ENCODE data around the gene SPECC1. TPM values are rescaled to one million over a fixed set of nuclear protein-coding genes. Genes with fewer than 3 reads are reported as not detected.

SPECC1 gene
- total and polyA plus RNA-seq, 9 of the 15 experiments (the other 6 are each of a cell fraction or from before 2014, with no cell fraction given), result 2.4 to 19.6 (median 14.7) TPM

DNA sequence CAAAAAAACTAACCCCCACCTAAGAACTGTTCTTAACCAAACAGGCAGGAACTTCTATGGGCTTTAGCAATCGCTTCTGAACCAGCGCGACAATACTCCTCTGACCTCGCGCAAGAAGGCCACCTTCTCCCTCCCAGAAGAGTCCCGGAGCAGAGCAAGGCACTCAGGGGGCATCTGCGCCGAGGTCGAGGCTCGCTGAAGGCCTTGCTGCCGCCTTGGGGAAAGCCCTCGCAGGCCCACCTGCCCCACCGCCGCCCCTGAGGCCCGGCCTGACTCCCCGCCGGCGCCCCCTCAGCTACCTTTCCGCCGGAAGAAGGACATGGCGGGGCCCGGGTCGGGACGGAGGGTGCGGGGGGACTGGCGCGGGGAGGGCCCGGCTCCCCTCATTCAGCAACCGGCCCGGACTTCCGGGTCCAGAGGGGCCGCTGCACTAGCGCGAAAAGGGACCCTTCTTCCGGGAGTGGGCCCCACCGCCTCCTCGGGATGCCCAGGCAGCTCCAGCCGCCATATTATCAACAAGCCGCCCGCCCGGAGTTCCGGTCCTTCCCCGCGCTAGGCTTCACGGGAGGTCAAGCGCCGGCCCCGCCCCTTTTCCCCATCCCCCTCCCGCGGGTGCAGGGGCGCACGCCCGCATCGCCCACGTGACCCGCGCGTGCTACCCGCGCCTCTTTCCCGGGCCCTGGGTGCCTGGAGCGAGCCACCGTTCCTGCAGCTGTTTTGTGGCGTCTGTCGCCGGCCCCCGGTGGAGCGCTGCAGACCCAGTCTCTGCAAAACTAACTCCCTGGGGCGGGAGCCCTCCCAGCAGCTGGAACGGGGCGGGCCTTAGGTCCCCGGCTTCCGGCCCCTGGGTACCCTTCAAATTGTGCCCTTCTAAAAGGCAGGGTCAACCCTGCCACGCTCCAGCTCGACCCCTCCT lies 31.6 kb upstream of the SPECC1 start, which contains the start of gene AKAP10 (continued):
- TF ChIP-seq, protein P1, sequence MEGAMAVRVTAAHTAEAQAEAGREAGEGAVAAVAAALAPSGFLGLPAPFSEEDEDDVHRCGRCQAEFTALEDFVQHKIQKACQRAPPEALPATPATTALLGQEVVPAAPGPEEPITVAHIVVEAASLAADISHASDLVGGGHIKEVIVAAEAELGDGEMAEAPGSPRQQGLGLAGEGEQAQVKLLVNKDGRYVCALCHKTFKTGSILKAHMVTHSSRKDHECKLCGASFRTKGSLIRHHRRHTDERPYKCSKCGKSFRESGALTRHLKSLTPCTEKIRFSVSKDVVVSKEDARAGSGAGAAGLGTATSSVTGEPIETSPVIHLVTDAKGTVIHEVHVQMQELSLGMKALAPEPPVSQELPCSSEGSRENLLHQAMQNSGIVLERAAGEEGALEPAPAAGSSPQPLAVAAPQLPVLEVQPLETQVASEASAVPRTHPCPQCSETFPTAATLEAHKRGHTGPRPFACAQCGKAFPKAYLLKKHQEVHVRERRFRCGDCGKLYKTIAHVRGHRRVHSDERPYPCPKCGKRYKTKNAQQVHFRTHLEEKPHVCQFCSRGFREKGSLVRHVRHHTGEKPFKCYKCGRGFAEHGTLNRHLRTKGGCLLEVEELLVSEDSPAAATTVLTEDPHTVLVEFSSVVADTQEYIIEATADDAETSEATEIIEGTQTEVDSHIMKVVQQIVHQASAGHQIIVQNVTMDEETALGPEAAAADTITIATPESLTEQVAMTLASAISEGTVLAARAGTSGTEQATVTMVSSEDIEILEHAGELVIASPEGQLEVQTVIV (CRISPR knock-in tag; IDR thresholded peaks at IDR 0.05; ENCODE audit: borderline replicate concordance), result no peak
- TF ChIP-seq SMAD4 (CRISPR knock-in tag; conservative IDR thresholded peaks at IDR 0.05) (0 out of 2 replicates have a peak, but pooled peaks have one; percentile 45), KDM1A (IDR thresholded peaks at IDR 0.05) (no peak), YY1 (IDR thresholded peaks at IDR 0.05; ENCODE audit: borderline replicate concordance in 1 of 3, control insufficient read depth in 1 of 3, extremely low read depth in 1 of 3, insufficient read depth in 3 of 3, insufficient read length in 1 of 3, insufficient replicate concordance in 2 of 3, low read depth in 1 of 3, low read length in 2 of 3) (peak; percentile 24 to 93 (median 90)), MAZ (CRISPR knock-in tag; conservative IDR thresholded peaks at IDR 0.05 in 1 of 2, IDR thresholded peaks at IDR 0.05 in 1 of 2) (peak; percentile 76 to 86)
- TF ChIP-seq, protein P2, sequence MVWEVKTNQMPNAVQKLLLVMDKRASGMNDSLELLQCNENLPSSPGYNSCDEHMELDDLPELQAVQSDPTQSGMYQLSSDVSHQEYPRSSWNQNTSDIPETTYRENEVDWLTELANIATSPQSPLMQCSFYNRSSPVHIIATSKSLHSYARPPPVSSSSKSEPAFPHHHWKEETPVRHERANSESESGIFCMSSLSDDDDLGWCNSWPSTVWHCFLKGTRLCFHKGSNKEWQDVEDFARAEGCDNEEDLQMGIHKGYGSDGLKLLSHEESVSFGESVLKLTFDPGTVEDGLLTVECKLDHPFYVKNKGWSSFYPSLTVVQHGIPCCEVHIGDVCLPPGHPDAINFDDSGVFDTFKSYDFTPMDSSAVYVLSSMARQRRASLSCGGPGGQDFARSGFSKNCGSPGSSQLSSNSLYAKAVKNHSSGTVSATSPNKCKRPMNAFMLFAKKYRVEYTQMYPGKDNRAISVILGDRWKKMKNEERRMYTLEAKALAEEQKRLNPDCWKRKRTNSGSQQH (CRISPR knock-in tag; IDR thresholded peaks at IDR 0.05), result 0 out of 2 replicates have a peak, but pooled peaks have one; percentile 40
- TF ChIP-seq, protein P3, sequence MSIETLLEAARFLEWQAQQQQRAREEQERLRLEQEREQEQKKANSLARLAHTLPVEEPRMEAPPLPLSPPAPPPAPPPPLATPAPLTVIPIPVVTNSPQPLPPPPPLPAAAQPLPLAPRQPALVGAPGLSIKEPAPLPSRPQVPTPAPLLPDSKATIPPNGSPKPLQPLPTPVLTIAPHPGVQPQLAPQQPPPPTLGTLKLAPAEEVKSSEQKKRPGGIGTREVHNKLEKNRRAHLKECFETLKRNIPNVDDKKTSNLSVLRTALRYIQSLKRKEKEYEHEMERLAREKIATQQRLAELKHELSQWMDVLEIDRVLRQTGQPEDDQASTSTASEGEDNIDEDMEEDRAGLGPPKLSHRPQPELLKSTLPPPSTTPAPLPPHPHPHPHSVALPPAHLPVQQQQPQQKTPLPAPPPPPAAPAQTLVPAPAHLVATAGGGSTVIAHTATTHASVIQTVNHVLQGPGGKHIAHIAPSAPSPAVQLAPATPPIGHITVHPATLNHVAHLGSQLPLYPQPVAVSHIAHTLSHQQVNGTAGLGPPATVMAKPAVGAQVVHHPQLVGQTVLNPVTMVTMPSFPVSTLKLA (conservative IDR thresholded peaks at IDR 0.05), result peak; percentile 89 to 93
- TF ChIP-seq, protein P4, sequence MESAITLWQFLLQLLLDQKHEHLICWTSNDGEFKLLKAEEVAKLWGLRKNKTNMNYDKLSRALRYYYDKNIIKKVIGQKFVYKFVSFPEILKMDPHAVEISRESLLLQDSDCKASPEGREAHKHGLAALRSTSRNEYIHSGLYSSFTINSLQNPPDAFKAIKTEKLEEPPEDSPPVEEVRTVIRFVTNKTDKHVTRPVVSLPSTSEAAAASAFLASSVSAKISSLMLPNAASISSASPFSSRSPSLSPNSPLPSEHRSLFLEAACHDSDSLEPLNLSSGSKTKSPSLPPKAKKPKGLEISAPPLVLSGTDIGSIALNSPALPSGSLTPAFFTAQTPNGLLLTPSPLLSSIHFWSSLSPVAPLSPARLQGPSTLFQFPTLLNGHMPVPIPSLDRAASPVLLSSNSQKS (CRISPR knock-in tag; IDR thresholded peaks at IDR 0.05), result no peak
